ENCODE data around the gene PIMREG.
"Not testable (repeated sequence)": the region's sequence is repeated elsewhere in the genome, so short reads cannot be mapped to it uniquely, and the experiment has no call there.

Gene PIMREG

GRCh38 chr17:6479622-6480302 lies 35.5 kb downstream of the PIMREG start:
- DNase-seq (ENCODE audit: low read depth): no peak

GRCh38 chr17:6480303-6480675 lies 36.0 kb downstream of the PIMREG start:
- DNase-seq (ENCODE audit: low read depth): no peak

GRCh38 chr17:6482105-6482455 lies 37.8 kb downstream of the PIMREG start:
- no peak for DNase-seq (ENCODE audit: low read depth)

GRCh38 chr17:6482796-6483195 lies 38.5 kb downstream of the PIMREG start:
- not testable (repeated sequence) for DNase-seq (ENCODE audit: low read depth)

- DNase-seq (ENCODE audit: low read depth): no peak
Observed at GRCh38 chr17:6483507-6483906, 39.3 kb downstream of the PIMREG start.

- no peak for DNase-seq (ENCODE audit: low read depth)
Observed at GRCh38 chr17:6485646-6486412, 41.6 kb downstream of the PIMREG start.

- no peak for DNase-seq (ENCODE audit: low read depth)
Observed at GRCh38 chr17:6487251-6488007, 43.2 kb downstream of the PIMREG start.

- no peak for DNase-seq (ENCODE audit: low read depth)
Observed at GRCh38 chr17:6488008-6488539, 43.8 kb downstream of the PIMREG start.

GRCh38 chr17:6489016-6489550 lies 44.8 kb downstream of the PIMREG start:
- no peak for DNase-seq (ENCODE audit: low read depth)

- no peak for DNase-seq (ENCODE audit: low read depth)
Observed at GRCh38 chr17:6491071-6491700, 46.9 kb downstream of the PIMREG start.

- no peak for DNase-seq (ENCODE audit: low read depth)
Observed at GRCh38 chr17:6492892-6493674, 48.8 kb downstream of the PIMREG start.

GRCh38 chr17:6494239-6494941 lies 50.1 kb downstream of the PIMREG start:
- no peak for DNase-seq (ENCODE audit: low read depth)

GRCh38 chr17:6495450-6496115 lies 51.3 kb downstream of the PIMREG start:
- no peak for DNase-seq (ENCODE audit: low read depth)

GRCh38 chr17:6496116-6496481 lies 51.8 kb downstream of the PIMREG start:
- DNase-seq (ENCODE audit: low read depth): no peak

- DNase-seq (ENCODE audit: low read depth): no peak
Observed at GRCh38 chr17:6496640-6497441, 52.6 kb downstream of the PIMREG start.

- no peak for DNase-seq (ENCODE audit: low read depth)
Observed at GRCh38 chr17:6497496-6498221, 53.4 kb downstream of the PIMREG start.

- no peak for DNase-seq (ENCODE audit: low read depth)
Observed at GRCh38 chr17:6498356-6498755, 54.1 kb downstream of the PIMREG start.

- DNase-seq (ENCODE audit: low read depth): no peak
Observed at GRCh38 chr17:6498901-6499540, 54.8 kb downstream of the PIMREG start.

All from stimulated activated CD8-positive, alpha-beta memory T cell treated with anti-CD3 and anti-CD28 coated beads, Interleukin-15, amount 100 ng/mL, for 1 hour (primary cell).